ENCODE data around the gene ALPG. TPM values are rescaled to one million over a fixed set of nuclear protein-coding genes. Genes with fewer than 3 reads are reported as not detected.

The ALPG gene
- total RNA-seq, 1 donor from 2014 or later, result not detected

DNA sequence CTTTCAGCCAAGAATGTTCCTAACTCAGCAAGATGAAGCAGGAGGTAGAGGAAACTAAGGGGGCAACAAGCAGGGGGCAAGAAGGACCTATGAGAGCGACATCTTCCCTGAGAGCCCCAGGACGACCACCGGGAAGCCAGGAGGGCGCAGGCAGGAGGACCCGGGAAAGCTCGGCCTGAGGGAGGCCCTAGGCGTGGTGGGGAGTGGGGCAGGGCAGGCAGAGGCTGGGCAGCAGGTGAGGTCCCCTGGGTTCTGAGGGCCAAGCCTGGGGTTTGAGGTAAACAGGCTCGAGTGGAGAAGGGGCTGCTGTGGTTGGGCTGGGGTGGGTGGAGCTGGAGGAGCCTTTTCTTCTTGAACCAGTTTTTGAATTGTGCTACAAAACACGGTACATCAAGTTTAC lies 48.0 kb downstream of the ALPG start:
- Mint-ChIP-seq H3K27me3 (ENCODE audit: low read depth) (peaks cover 19% of the 10 kb centered on the region), H3K27ac (ENCODE audit: unreplicated experiment) (no peak overlapping the region), H3K4me3 (ENCODE audit: unreplicated experiment) (no peak overlapping the region), H3K4me1 (ENCODE audit: low read depth) (no peaks in the 10 kb centered on the region), H3K9me3 (ENCODE audit: low read depth) (no peaks in the 10 kb centered on the region), H3K36me3 (ENCODE audit: low read depth) (no peaks in the 10 kb centered on the region)
- DNase-seq (ENCODE audit: low spot score), result no peak
- TF ChIP-seq CTCF (IDR thresholded peaks at IDR 0.05), result no peak

DNA sequence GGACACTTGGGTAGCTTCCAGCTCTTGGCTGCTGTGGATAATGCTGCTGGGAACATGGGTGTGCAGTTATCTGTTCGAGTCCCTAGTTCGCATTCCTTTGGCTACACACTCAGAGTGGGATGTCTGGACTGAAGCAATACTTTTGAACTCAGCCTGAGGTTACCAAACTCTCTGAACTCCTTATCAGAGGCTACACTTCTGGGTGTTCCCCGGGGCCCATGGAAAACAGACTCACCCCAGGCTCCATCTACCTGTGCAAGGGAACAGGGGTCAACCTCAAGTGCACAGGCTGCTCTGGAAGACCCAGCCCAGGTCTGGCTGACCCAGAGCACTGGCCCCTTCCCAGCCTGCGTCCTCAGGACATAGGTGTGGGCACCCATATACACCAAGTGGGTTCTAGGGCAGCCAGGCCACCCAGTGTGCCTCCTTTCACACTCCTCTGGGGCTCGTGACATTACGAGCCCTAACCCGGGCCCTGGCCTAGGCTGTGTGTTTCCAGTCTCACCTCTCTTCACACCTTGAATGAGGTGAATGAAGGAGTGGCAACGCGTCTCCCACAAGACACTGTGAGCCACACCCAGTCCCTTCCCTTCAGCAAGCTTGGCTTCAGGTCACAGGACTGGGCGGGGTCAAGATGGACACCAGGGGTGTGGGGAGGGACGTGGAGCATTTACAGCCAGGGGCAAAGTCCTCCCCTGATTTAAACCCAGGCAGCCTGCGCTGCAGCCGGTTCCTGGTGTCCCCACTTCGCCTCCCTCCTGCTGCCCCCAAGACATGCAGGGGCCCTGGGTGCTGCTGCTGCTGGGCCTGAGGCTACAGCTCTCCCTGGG lies 49.0 kb downstream of the ALPG start, which contains the start of gene ALPI:
Gene ALPI, plus strand, starts transcription at position 728 of the 830 bp plus-strand sequence. Its CDS starts 47 bp downstream, at position 775.
- no peak for DNase-seq (ENCODE audit: low spot score)
- no peak within 1 kb of the TSS for H3K27ac Mint-ChIP-seq (ENCODE audit: unreplicated experiment)
- no peak for TF ChIP-seq CTCF (IDR thresholded peaks at IDR 0.05)
- H3K4me1 Mint-ChIP-seq (ENCODE audit: low read depth), result peaks cover 10% of the 10 kb centered on the region
- H3K36me3 Mint-ChIP-seq (ENCODE audit: low read depth), result no peaks in the 10 kb centered on the region
- no peaks in the 10 kb centered on the region for H3K9me3 Mint-ChIP-seq (ENCODE audit: low read depth)
- no peak within 1 kb of the TSS for H3K4me3 Mint-ChIP-seq (ENCODE audit: unreplicated experiment)
- H3K27me3 Mint-ChIP-seq (ENCODE audit: low read depth), result peaks cover 15% of the 10 kb centered on the region

DNA sequence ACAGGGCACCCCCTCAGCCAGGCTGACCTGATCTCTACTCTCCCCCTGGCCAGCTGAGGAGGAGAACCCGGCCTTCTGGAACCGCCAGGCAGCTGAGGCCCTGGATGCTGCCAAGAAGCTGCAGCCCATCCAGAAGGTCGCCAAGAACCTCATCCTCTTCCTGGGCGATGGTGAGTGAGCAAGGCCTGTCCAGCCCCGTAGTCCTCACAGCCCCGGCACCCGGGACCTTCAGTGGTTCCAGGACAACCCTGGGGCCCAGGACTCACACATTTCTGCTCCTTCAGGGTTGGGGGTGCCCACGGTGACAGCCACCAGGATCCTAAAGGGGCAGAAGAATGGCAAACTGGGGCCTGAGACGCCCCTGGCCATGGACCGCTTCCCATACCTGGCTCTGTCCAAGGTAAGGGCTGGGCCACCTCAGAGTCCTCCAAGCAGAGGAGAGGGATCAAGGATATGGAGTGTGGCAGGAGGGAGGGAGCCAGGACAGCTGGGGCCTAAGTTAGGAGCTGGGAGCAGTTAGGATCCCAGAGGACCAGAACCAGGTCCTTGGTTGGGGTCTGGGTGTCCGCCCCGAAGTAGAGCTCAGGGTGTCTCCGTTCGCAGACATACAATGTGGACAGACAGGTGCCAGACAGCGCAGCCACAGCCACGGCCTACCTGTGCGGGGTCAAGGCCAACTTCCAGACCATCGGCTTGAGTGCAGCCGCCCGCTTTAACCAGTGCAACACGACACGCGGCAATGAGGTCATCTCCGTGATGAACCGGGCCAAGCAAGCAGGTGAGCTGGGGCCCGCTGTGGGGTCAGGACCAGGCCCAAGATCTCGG lies 49.9 kb downstream of the ALPG start:
- peaks cover 14% of the 10 kb centered on the region for H3K27me3 Mint-ChIP-seq (ENCODE audit: low read depth)

GRCh38 chr2:232457121-232458011 lies 50.7 kb downstream of the ALPG start:
- Mint-ChIP-seq H3K27me3 (ENCODE audit: low read depth) (peaks cover 15% of the 10 kb centered on the region), H3K27ac (ENCODE audit: unreplicated experiment) (peak overlapping the region; percentile 17), H3K36me3 (ENCODE audit: low read depth) (no peaks in the 10 kb centered on the region), H3K4me3 (ENCODE audit: unreplicated experiment) (no peak overlapping the region), H3K4me1 (ENCODE audit: low read depth) (peaks cover 20% of the 10 kb centered on the region), H3K9me3 (ENCODE audit: low read depth) (no peaks in the 10 kb centered on the region)
- DNase-seq (ENCODE audit: low spot score), result peak; percentile 75
- TF ChIP-seq CTCF (IDR thresholded peaks at IDR 0.05), result no peak

More for the DNA sequence above, 49.9 kb downstream of the ALPG start:
- DNase-seq (ENCODE audit: low spot score), result peak; percentile 80
- H3K27ac Mint-ChIP-seq (ENCODE audit: unreplicated experiment), result no peak overlapping the region
- H3K4me3 Mint-ChIP-seq (ENCODE audit: unreplicated experiment), result no peak overlapping the region
- peaks cover 17% of the 10 kb centered on the region for H3K4me1 Mint-ChIP-seq (ENCODE audit: low read depth)
- no peak for TF ChIP-seq CTCF (IDR thresholded peaks at IDR 0.05)
- H3K36me3 Mint-ChIP-seq (ENCODE audit: low read depth), result no peaks in the 10 kb centered on the region
- no peaks in the 10 kb centered on the region for H3K9me3 Mint-ChIP-seq (ENCODE audit: low read depth)

Measured in chondrocyte (in vitro differentiated cells).